ENCODE measurements around the gene HAUS3.

HAUS3 gene

GRCh38 chr4:2252530-2253091 lies 10.7 kb upstream of the HAUS3 start:
- DNase-seq (ENCODE audit: low read depth in 2 of 2, low spot score in 1 of 2): no peak

GRCh38 chr4:2251795-2252529 lies 10.0 kb upstream of the HAUS3 start:
- DNase-seq (ENCODE audit: low read depth in 2 of 2, low spot score in 1 of 2): no peak

DNA sequence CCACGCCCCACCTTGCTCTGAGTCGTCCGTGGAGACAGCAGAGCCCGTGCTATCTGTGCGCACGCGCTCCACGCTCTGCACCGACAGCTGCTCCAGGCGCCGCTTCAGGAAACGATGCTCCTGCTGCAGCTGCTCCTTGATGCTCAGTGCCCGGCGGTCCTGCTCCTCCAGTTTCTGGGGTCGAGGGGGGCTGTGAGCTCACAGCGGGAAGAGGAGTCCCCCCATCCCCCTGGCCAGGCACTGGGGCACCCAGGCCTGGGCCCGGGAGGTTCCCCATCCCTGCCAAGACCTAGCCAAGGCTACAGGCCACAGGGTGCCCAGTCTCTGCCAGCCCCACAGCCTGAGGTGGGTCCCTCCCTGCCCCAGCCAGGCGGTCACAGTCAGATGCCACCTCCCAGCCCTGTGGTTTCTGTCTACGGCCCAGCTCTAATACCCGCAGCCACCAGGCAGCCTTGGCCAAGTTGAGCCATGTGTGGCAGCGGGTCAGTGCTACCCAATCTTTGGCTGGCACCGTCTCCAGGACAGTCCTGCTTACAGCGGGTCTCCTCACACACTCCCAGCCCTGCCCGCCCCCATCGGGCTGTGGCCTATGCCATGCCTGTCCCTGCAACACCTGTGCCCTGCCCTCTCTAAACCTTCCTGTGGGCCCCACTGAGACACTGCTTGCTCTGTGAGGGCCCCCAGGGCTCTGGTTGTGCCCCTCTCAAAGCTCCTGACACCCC lies 9.3 kb upstream of the HAUS3 start:
- no peak for DNase-seq (ENCODE audit: low read depth in 2 of 2, low spot score in 1 of 2)

DNA sequence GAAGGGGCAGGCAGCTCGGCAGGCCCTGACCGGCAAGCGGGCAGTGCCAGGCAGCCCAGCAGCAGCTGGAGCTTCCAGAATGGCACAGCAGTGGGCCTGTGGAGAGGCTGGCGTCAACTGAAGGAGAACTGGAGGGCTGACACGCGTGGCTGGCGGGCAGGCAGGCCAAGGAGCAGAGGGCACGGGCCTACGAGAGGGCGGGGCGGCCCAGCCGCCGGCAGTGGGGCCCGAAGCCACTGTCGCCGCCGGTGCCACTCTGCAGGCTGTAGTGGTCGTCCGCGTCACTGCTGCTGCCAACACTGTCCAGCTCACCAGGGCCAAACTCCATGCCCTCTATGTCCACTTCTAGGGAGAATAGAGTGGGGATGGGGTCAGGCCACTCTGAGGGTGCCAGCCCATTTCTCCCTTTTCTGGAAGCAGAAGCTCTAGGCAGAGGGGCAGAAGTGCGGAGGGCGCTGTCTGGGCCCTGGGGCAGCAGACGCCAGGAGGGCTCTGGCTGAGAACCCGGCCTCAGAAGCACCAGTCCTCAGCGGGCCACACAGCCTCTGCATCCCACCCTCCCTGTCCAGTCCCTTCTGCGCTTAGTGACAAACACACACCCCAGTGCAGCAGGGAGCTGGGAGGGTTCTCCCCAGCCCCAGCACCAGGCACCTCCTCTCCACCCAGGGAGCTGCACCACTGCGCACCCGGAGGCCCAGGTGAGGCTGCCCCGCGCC lies 8.6 kb upstream of the HAUS3 start:
- DNase-seq (ENCODE audit: low read depth in 2 of 2, low spot score in 1 of 2): no peak

DNA sequence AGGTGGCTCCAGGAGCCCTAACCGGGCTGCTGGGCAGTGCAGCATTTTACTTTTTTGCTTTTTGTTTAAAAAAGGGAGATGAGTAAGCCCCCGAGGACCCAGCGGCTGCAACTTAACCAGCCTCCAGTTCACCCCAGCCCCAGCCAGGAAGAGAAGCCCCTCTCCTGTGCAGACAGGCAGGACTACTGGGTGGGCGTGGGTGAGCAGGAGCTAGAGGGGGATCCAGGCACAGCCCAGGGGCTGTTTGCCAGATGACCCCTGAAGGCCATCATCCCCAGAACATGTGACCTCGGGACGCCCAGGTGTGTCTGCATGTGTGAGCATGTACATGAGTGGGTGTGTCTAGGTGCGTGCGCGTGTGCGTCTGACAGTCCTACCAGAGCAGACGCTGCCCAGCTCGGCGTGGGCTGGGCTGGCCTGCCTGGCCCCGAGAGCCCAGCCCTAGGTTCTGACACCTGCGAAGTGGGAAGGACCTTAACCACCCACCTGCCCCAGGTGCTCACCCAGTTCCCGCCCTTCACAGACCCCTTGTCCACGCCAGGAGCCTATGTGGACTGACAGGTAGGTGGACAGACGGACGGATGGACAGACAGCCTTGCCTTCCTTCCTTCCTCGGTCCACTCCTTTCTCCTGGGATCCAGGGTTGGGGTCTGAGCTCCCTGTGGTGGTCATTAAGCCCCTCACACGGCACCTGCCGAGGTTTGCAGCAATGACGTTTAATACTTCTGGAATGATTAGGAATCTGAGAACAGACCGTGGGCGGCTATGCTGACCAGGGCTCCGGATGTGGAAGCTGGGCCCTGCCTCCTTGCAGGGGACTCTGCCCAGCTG lies 7.8 kb upstream of the HAUS3 start:
- no peak for DNase-seq (ENCODE audit: low read depth in 2 of 2, low spot score in 1 of 2)

DNA sequence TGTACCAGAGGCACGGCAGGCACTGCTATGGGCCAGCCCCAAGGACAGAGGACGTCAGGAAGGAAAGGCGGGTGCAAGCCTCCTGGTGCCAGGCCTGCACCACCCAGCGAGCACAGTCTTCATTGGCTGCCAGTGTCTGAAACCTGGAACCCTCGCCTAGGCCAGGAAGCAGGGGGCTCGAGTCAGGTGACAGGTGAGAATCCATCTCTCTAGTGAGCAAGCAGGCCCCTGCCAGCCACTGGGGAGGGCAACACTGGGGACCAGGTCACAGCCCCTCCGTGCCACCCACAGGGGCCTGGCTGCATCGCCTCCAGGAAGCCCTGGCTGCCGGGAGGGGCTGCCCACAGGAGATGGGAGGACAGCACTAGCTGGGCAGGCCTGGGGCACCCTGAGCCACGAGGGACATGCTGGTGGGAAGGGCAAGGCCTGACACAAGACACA lies 6.9 kb upstream of the HAUS3 start:
- DNase-seq (ENCODE audit: low read depth in 2 of 2, low spot score in 1 of 2): no peak

- no peak for DNase-seq (ENCODE audit: low read depth in 2 of 2, low spot score in 1 of 2)
These were observed 6.3 kb upstream of the HAUS3 start for GRCh38 chr4:2248044-2248780.

DNA sequence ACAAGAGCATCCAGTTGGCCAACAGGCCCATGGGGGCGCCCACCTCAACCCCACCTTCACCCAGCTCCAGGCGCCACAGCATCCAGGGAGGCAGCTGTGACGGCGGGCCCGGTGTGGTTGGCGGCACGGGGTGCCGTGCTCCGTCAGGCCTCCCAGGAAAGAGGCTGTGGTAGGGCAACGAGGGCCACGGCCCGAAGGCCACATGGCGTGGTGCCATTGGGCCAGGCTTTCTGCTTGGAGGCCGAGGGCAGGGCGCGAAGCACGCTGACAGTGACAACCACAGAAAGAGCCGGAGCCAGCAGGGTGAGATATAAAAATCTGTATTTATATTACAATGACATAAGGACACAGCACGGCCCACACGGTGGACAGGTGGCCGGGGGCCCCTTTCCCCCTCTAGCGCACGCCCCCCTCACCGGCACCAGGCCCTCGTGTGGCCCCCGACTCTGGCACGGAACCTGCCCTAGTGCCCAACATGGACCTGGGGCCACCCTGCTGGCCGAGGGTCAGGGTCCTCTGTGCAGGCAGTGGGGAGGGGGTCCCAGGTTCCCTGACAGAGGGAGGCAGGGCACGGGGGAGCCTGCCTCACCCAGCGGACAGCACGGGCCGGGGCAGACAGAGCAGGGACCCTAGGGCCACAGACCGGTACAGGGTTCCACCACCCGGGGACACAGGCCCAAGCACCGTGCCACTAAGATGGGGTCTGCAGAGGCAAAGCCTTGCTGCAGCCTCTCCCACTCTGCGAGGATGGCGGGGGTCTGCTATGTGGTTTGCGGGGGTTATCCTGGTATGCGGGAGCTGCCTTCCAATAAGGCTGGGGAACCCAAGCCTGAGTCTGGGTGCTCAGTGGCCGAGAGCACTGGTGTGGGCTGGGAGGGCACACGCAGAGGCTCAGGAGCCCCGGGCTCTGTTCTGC lies 5.5 kb upstream of the HAUS3 start:
- DNase-seq (ENCODE audit: low read depth in 2 of 2, low spot score in 1 of 2): no peak

DNA sequence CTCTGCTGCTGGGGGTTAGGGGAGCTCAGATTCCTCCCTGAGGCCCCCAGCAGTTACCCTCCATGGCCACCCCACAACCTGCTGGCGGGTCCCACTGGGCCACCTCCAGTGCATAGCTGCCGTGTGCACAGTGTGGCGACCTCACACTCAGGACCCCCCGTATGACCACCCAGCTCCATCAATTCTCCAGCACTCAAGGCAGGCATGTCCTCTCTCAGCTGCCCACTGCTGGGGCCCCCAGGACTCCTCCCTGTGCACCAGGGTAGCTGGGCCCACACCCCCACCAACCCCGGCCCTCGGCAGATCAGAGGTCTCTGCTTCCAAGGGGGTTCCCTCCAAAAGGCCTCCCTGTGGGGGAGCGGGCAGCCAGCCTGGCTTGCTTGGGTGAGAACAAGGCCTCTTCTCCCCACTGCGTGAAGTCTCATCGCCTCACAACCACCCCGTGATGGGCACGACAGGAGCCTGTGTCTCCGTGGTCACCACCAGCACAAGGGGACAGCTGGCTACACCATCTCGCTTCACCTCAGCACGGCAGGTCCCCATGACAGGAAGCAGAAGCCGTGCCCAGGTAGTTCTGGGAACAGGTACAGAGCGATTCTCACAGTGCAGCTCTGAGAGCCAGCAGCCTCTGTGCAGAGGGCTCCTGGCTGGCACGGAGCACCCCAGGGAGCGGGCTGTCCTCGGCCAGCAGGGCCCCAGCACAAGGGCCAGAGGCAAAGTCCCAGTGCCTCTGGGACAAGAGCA lies 4.6 kb upstream of the HAUS3 start:
- DNase-seq (ENCODE audit: low read depth in 2 of 2, low spot score in 1 of 2): no peak

DNA sequence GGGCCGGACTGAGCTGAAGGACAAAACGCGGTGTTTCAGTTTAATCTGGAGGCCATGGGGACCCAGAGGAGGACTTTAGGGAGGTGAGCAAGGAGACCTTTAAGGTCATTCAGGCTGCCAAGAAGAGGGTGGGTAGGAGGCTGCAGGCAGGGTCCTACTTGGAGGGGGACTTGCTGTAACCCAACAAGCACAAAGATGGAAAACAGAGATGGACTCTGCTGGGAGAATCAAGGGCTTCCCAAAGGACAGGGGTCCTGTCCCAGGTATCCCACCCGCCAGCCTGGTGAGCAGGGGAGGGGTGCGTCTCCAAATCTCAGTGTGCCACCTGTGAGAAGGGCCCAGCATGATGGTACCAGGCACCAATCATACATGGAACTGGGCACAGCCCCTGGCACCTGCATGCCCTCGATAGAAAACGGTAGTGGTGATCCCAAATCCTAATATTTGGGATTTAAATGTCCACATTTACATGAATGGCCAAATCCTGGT lies 3.9 kb upstream of the HAUS3 start:
- no peak for DNase-seq (ENCODE audit: low read depth in 2 of 2, low spot score in 1 of 2)

DNA sequence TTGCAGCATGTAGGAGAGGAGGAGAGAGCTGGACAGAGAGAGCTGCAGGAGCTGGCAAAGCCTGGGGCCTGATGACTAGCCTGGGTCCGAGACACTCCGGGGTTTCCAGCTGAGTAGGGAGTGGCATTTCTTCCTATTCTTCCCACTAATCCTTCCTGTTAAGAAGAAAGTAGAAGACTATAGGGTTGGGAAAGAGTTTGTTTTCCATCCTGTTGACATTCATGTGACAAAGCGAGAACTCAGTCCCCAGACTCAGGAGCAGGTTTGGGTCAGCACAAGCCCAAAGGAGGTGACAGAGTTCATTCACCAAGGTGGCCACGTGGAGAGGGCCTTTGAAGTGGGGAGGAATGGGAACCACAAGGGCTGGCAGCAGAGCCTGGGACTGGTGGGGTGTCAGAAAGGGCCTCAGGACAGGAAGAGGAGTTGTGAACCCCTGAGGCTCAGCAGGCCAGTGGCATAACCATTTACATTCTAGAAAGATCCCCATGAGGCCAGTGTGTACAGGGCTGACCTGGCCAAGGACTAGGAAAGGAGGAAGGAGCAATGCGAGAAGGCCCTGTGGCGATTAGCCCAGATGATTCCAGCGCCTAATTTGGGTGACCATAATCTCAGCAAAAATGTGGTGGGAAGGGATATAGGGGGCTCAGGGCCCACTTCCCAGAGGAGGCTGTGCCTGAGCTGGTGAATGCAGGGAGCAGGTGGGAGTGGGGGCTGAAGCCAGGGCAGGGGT lies 3.3 kb upstream of the HAUS3 start:
- no peak for DNase-seq (ENCODE audit: low read depth in 2 of 2, low spot score in 1 of 2)

- DNase-seq (ENCODE audit: low read depth in 2 of 2, low spot score in 1 of 2): no peak
These were observed 1.9 kb upstream of the HAUS3 start for GRCh38 chr4:2243681-2244380.

DNA sequence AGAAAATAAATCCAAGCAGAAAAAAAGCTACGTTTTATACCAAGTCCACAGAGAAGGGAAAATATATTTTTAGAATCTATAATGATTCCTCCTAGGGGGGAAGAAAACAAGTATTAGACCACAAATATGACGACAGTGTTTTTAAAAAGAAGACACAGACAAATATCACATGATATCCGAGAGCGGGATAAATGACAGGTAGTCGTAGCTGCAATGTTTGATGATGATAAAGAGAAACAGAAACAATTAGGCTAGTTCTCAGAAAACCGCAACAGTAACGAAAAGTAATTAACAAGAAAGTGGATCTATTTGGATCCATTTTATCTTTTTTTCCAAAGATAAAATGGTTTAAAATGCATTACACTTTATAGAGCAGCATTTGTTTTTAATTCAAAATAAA lies 918 bp downstream of the HAUS3 start:
- DNase-seq (ENCODE audit: low read depth in 2 of 2, low spot score in 1 of 2): no peak

GRCh38 chr4:2236944-2237666 lies 4.8 kb downstream of the HAUS3 start:
- DNase-seq (ENCODE audit: low read depth in 2 of 2, low spot score in 1 of 2): no peak

GRCh38 chr4:2231082-2231481 lies 10.8 kb downstream of the HAUS3 start:
- no peak for DNase-seq (ENCODE audit: low read depth in 2 of 2, low spot score in 1 of 2)

- DNase-seq (ENCODE audit: low read depth in 2 of 2, low spot score in 1 of 2): no peak
These were observed 15.7 kb downstream of the HAUS3 start for GRCh38 chr4:2226261-2226660.

Measured in stimulated activated CD8-positive, alpha-beta memory T cell treated with anti-CD3 and anti-CD28 coated beads, Interleukin-4, amount 100 ng/mL, for 4 hours (primary cell).